CD14-positive monocyte (primary cell): ENCODE measurements around the gene SPSB1. TPM values are rescaled to one million over a fixed set of nuclear protein-coding genes. Genes with fewer than 3 reads are reported as not detected.

ENCODE experiments used
- DNase-seq, 3 donors: peaks; one replicate each; pipeline ENCODE4 v3.0.0-alpha.2; 2011 to 2022
- H2AFZ ChIP-seq: 2 replicates; pipeline ENCODE4 v1.6.0; 2012; ENCODE audit warnings: mild to moderate bottlenecking, low read depth, low read length, inconsistent platforms; ENCODE audit not compliant: insufficient read depth, poor library complexity, severe bottlenecking
- H3K27ac ChIP-seq, 2 donors: 1 replicate in 1 of 2; 2 replicates in 1 of 2; pipeline ENCODE4 v1.5.1; 2012 to 2013; ENCODE audit warnings: low read length in 2 of 2, control low read depth in 1 of 2, inconsistent platforms in 1 of 2, low read depth in 1 of 2, mild to moderate bottlenecking in 1 of 2
- H3K27me3 ChIP-seq, 2 donors: one replicate each; pipeline versions ENCODE4 v1.6.0 to v1.6.1; 2011 to 2013; ENCODE audit warnings: low read length in 2 of 2; ENCODE audit not compliant: control insufficient read depth in 2 of 2, insufficient read depth in 2 of 2
- H3K36me3 ChIP-seq, 2 donors: replicated peaks in 1 of 2; 1 replicate in 1 of 2; 2 replicates in 1 of 2; pipeline versions ENCODE4 v1.5.1 to v1.6.1; 2012 to 2013; ENCODE audit warnings: low read length in 2 of 2, control low read depth in 1 of 2, inconsistent platforms in 1 of 2, mild to moderate bottlenecking in 1 of 2; ENCODE audit not compliant: insufficient read depth in 2 of 2, control insufficient read depth in 1 of 2
- H3K4me1 ChIP-seq, 2 donors: 1 replicate in 1 of 2; 2 replicates in 1 of 2; pipeline versions ENCODE4 v1.5.1 to v1.6.1; 2012 to 2013; ENCODE audit warnings: low read length in 2 of 2, control low read depth in 1 of 2, inconsistent platforms in 1 of 2, mild to moderate bottlenecking in 1 of 2, moderate library complexity in 1 of 2; ENCODE audit not compliant: insufficient read depth in 2 of 2, control insufficient read depth in 1 of 2
- H3K4me2 ChIP-seq: replicated peaks from 2 replicates; pipeline ENCODE3; 2012; ENCODE audit warnings: low read length, moderate library complexity, mild to moderate bottlenecking; ENCODE audit not compliant: poor library complexity, severe bottlenecking; ENCODE audit errors: extremely low read depth
- H3K4me3 ChIP-seq, 3 experiments: fragments of 200-600 bp in 1 of 3; sonication (generic) in 1 of 3; replicated peaks in 1 of 3; 1 replicate in 2 of 3; 2 replicates in 1 of 3; pipeline ENCODE4 v1.5.1; 2011 to 2013; ENCODE audit warnings: low read length in 3 of 3, mild to moderate bottlenecking in 3 of 3, control low read depth in 2 of 3, low read depth in 2 of 3, inconsistent platforms in 1 of 3, moderate library complexity in 1 of 3
- H3K79me2 ChIP-seq: 2 replicates; pipeline ENCODE4 v1.6.0; 2012; ENCODE audit warnings: mild to moderate bottlenecking, control low read depth, inconsistent platforms, low read length, moderate library complexity; ENCODE audit not compliant: insufficient read depth
- H3K9ac ChIP-seq: 2 replicates; pipeline ENCODE4 v1.6.0; 2017; ENCODE audit warnings: low read length, mild to moderate bottlenecking; ENCODE audit not compliant: insufficient read depth, poor library complexity, severe bottlenecking
- H3K9me3 ChIP-seq, 2 donors: replicated peaks in 1 of 2; 1 replicate in 1 of 2; 2 replicates in 1 of 2; pipeline versions ENCODE4 v1.5.1 to v1.6.1; 2012 to 2013; ENCODE audit warnings: low read length in 2 of 2, control low read depth in 1 of 2; ENCODE audit not compliant: control insufficient read depth in 1 of 2, insufficient read depth in 1 of 2
- H4K20me1 ChIP-seq: 2 replicates; pipeline ENCODE4 v1.6.0; 2012; ENCODE audit warnings: mild to moderate bottlenecking, low read length, control low read depth, moderate library complexity; ENCODE audit not compliant: insufficient read depth
- H3K27ac Mint-ChIP-seq, 7 donors: one replicate each; pipeline ENCODE4 v1.8.0; 2020; ENCODE audit warnings: mild to moderate bottlenecking in 7 of 7, mixed read lengths in 7 of 7, moderate library complexity in 6 of 7, inconsistent platforms in 2 of 7
- H3K27me3 Mint-ChIP-seq, 3 donors: one replicate each; pipeline ENCODE4 v1.8.0; 2021 to 2022; ENCODE audit warnings: low read depth in 3 of 3, mild to moderate bottlenecking in 3 of 3, mixed read lengths in 3 of 3, moderate library complexity in 3 of 3, inconsistent platforms in 1 of 3
- H3K36me3 Mint-ChIP-seq, 2 donors: one replicate each; pipeline ENCODE4 v1.8.0; 2020; ENCODE audit warnings: mixed read lengths in 2 of 2, inconsistent platforms in 1 of 2, mild to moderate bottlenecking in 1 of 2
- H3K4me1 Mint-ChIP-seq: one replicate; pipeline ENCODE4 v1.8.0; 2020; ENCODE audit warnings: mild to moderate bottlenecking, mixed read lengths
- H3K4me3 Mint-ChIP-seq, 2 donors: one replicate each; pipeline ENCODE4 v1.8.0; 2020; ENCODE audit warnings: mild to moderate bottlenecking in 2 of 2, mixed read lengths in 2 of 2, moderate library complexity in 1 of 2
- H3K9me3 Mint-ChIP-seq, 7 donors: one replicate each; pipeline ENCODE4 v1.8.0; 2020 to 2022; ENCODE audit warnings: mixed read lengths in 7 of 7, mild to moderate bottlenecking in 6 of 7, moderate library complexity in 6 of 7, inconsistent platforms in 2 of 7
- CTCF ChIP-seq: fragments of 200-600 bp; IDR thresholded peaks from one replicate; pipeline ENCODE4 v1.8.0; 2022; ENCODE audit warnings: antibody characterized with exemption, mild to moderate bottlenecking
- WGBS: methylation state at CpG from one replicate; pipeline ENCODE4 v1.1.5; 2013; ENCODE audit warnings: missing lambda C conversion rate; ENCODE audit not compliant: insufficient coverage; 5-methylcytosine and 5-hydroxymethylcytosine counted together
- intact Hi-C, 2 donors: fragments of 100-400 bp; cut with micrococcal nuclease; formaldehyde crosslinking; loops; one replicate each; pipeline versions ENCODE4 v1.15.0 to v1.15.1; 2023
- polyA plus RNA-seq, 3 donors: library from polyadenylated mRNA; depleted of rRNA in 1 of 3; unstranded in 2 of 3; stranded (reverse) in 1 of 3; fragments of 300-500 nt in 2 of 3; fragments of >200 nt in 1 of 3; fragmentation: Illumina TruSeq in 2 of 3; gene quantifications; 1 replicate in 2 of 3; 2 replicates in 1 of 3; pipeline ENCODE4 v1.2.3, GENCODE V29; 2012 to 2021

SPSB1 gene
- polyA plus RNA-seq, 3 donors, result 0.15 to 1.2 (median 0.29) TPM

GRCh38 chr1:9321986-9322660 lies 29.4 kb downstream of the SPSB1 start:
- no peak overlapping the region for H3K27ac ChIP-seq
- peaks cover 11 to 25% (median 15%) of the 10 kb centered on the region in 3 donors for H3K27me3 Mint-ChIP-seq
- no peak overlapping the region for H2AFZ ChIP-seq
- H3K4me3 Mint-ChIP-seq, result no peak overlapping the region
- no peaks in the 10 kb centered on the region for H3K36me3 Mint-ChIP-seq
- no peak overlapping the region for H3K9ac ChIP-seq
- no peak for DNase-seq
- WGBS, result 92% methylated on average over 15 of the region's 17 CpGs
- no peaks in the 10 kb centered on the region for H3K79me2 ChIP-seq
- no peak overlapping the region for H3K4me3 ChIP-seq
- H3K4me1 ChIP-seq, result no peaks in the 10 kb centered on the region
- TF ChIP-seq CTCF, result no peak
- H3K9me3 Mint-ChIP-seq, result peaks cover 0 to 1% (median 0%) of the 10 kb centered on the region in 7 donors
- no peaks in the 10 kb centered on the region for H3K9me3 ChIP-seq
- intact Hi-C loops, result no loop called here
- H3K36me3 ChIP-seq, result no peaks in the 10 kb centered on the region
- H4K20me1 ChIP-seq, result no peaks in the 10 kb centered on the region
- H3K27ac Mint-ChIP-seq, result no peak overlapping the region
- peaks cover 0 to 11% of the 10 kb centered on the region in 2 donors for H3K27me3 ChIP-seq
- no peak overlapping the region for H3K4me2 ChIP-seq
- no peaks in the 10 kb centered on the region for H3K4me1 Mint-ChIP-seq

GRCh38 chr1:9322661-9323244 lies 30.1 kb downstream of the SPSB1 start:
- peaks cover 0 to 1% (median 0%) of the 10 kb centered on the region in 7 donors for H3K9me3 Mint-ChIP-seq
- intact Hi-C loops, result no loop called here
- no peak overlapping the region for H3K27ac ChIP-seq
- H3K79me2 ChIP-seq, result no peaks in the 10 kb centered on the region
- H3K4me1 ChIP-seq, result no peaks in the 10 kb centered on the region
- peaks cover 0 to 5% of the 10 kb centered on the region in 2 donors for H3K27me3 ChIP-seq
- H3K27ac Mint-ChIP-seq, result no peak overlapping the region
- H2AFZ ChIP-seq, result no peak overlapping the region
- H3K9me3 ChIP-seq, result no peaks in the 10 kb centered on the region
- no peaks in the 10 kb centered on the region for H3K36me3 Mint-ChIP-seq
- H3K27me3 Mint-ChIP-seq, result peaks cover 6 to 22% (median 15%) of the 10 kb centered on the region in 3 donors
- no peaks in the 10 kb centered on the region for H3K4me1 Mint-ChIP-seq
- DNase-seq, result no peak
- no peaks in the 10 kb centered on the region for H4K20me1 ChIP-seq
- no peak overlapping the region for H3K9ac ChIP-seq
- TF ChIP-seq CTCF, result no peak
- 88% methylated on average over 23 of the region's 27 CpGs for WGBS
- H3K36me3 ChIP-seq, result no peaks in the 10 kb centered on the region
- H3K4me2 ChIP-seq, result no peak overlapping the region
- no peak overlapping the region for H3K4me3 Mint-ChIP-seq
- no peak overlapping the region for H3K4me3 ChIP-seq
